ENCODE measurements around the gene GATA5. TPM values are rescaled to one million over a fixed set of nuclear protein-coding genes. Genes with fewer than 3 reads are reported as not detected.

Gene GATA5
- polyA plus RNA-seq, 1 donor from 2014 or later: not detected

DNA sequence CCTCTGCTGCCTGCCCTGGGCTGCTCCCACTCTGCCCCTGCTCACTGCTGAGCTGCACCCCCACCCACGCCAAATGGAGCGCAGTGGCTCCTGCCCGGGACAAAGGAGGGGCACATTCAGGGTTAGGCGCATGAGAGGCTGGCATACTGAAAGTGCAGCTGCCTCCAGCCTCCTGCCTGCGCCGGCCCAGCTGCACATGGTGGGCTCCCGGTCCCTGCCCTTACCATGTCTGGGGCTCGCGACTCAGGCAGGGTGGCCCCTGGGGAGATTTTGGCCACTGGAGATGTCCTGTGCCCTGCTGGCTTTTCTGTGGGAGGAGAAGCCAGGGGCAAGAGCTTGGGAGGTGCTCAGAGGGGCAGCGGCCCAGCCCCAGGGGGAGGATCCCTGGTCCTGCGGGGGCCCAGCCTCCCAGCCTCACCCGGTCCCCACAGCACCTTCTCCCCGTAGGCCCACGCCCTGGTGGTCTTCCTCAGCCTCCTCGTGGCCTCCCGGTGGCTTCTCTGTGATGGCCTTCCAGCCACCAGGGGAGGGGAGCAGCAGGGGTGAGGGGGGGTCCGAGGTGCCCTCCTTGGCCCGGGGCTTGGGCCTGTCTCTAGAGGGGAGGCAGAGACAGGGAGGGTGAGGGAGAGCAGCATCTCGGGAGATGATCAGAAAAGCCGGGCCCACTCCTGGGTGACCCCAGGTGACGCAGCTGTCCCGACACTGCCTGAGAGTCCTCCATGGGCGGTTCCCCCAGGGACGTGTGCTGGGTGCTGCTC, 60.3 kb downstream of the GATA5 start:
- TF ChIP-seq, protein P1, sequence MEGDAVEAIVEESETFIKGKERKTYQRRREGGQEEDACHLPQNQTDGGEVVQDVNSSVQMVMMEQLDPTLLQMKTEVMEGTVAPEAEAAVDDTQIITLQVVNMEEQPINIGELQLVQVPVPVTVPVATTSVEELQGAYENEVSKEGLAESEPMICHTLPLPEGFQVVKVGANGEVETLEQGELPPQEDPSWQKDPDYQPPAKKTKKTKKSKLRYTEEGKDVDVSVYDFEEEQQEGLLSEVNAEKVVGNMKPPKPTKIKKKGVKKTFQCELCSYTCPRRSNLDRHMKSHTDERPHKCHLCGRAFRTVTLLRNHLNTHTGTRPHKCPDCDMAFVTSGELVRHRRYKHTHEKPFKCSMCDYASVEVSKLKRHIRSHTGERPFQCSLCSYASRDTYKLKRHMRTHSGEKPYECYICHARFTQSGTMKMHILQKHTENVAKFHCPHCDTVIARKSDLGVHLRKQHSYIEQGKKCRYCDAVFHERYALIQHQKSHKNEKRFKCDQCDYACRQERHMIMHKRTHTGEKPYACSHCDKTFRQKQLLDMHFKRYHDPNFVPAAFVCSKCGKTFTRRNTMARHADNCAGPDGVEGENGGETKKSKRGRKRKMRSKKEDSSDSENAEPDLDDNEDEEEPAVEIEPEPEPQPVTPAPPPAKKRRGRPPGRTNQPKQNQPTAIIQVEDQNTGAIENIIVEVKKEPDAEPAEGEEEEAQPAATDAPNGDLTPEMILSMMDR (IDR thresholded peaks at IDR 0.05; ENCODE audit: poor library complexity, severe bottlenecking): no peak
- no peak for TF ChIP-seq TAF1 (IDR thresholded peaks at IDR 0.05; ENCODE audit: low read depth)
- H3K27me3 ChIP-seq (ENCODE audit: insufficient read depth, low read depth, low read length): no peaks in the 10 kb centered on the region
- no peaks in the 10 kb centered on the region for H3K79me2 ChIP-seq (replicated peaks; ENCODE audit: insufficient read depth, low read length)
- no peaks in the 10 kb centered on the region for H3K36me3 ChIP-seq (ENCODE audit: insufficient read depth, low read length)
- H3K4me2 ChIP-seq (ENCODE audit: low read length): no peak overlapping the region
- H2AFZ ChIP-seq (ENCODE audit: low read depth, low read length): no peak overlapping the region
- H4K20me1 ChIP-seq (ENCODE audit: insufficient read depth): no peaks in the 10 kb centered on the region
- no peaks in the 10 kb centered on the region for H3K9me3 ChIP-seq (ENCODE audit: low read length)
- no peak overlapping the region for H3K27ac ChIP-seq (ENCODE audit: low read length)
- no peaks in the 10 kb centered on the region for H3F3A ChIP-seq (ENCODE audit: insufficient read depth, low read length, poor library complexity, severe bottlenecking)
- H3K4me3 ChIP-seq (ENCODE audit: low read length): no peak overlapping the region
- no peak overlapping the region for H3K9ac ChIP-seq (ENCODE audit: low read length)
- H3K9me2 ChIP-seq (ENCODE audit: insufficient read depth, low read length): no peaks in the 10 kb centered on the region

DNA sequence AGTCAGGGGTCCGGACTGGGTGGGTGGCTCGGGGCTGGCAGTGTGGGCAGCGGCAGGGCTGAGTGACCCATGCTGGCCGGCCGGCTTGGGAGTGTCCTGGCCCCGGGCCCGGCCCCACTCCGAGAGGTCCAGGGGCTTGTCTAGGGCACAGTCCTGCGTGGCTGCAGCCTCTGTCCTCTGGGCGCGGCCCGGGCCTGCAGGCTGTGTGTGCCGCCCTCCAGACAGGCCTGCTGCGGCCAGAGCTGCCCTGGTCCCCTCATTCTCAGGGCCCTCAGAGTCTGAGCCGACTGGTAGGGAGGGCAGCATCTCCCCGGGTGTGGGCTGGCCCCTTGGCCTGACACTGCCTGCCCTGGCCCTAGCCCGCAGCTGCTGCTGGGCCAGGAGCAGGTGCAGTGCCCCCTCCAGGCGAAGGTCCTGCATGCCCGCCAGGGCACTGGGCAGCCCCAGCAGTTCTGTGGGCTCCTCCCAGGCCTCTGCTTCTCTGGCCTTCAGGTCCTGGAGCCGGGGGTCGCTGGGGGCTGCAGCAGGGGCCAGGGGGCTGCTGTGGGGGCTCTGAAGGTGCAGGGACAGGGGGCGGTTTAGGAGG, 61.8 kb downstream of the GATA5 start:
- Histone ChIP-seq H3K9me3 (ENCODE audit: low read length) (no peaks in the 10 kb centered on the region), H3K9me2 (ENCODE audit: insufficient read depth, low read length) (no peaks in the 10 kb centered on the region), H3K27ac (ENCODE audit: low read length) (no peak overlapping the region), H3K27me3 (ENCODE audit: insufficient read depth, low read depth, low read length) (no peaks in the 10 kb centered on the region), H3K9ac (ENCODE audit: low read length) (no peak overlapping the region), H3K36me3 (ENCODE audit: insufficient read depth, low read length) (no peaks in the 10 kb centered on the region), H3K79me2 (replicated peaks; ENCODE audit: insufficient read depth, low read length) (no peaks in the 10 kb centered on the region), H3F3A (ENCODE audit: insufficient read depth, low read length, poor library complexity, severe bottlenecking) (no peaks in the 10 kb centered on the region), H2AFZ (ENCODE audit: low read depth, low read length) (no peak overlapping the region), H3K4me2 (ENCODE audit: low read length) (no peak overlapping the region), H3K4me3 (ENCODE audit: low read length) (no peak overlapping the region), H4K20me1 (ENCODE audit: insufficient read depth) (no peaks in the 10 kb centered on the region)
- TF ChIP-seq TAF1 (IDR thresholded peaks at IDR 0.05; ENCODE audit: low read depth): no peak
- no peak for TF ChIP-seq MXI1 (conservative IDR thresholded peaks at IDR 0.05; ENCODE audit: poor library complexity, severe bottlenecking)
- TF ChIP-seq, protein P2, sequence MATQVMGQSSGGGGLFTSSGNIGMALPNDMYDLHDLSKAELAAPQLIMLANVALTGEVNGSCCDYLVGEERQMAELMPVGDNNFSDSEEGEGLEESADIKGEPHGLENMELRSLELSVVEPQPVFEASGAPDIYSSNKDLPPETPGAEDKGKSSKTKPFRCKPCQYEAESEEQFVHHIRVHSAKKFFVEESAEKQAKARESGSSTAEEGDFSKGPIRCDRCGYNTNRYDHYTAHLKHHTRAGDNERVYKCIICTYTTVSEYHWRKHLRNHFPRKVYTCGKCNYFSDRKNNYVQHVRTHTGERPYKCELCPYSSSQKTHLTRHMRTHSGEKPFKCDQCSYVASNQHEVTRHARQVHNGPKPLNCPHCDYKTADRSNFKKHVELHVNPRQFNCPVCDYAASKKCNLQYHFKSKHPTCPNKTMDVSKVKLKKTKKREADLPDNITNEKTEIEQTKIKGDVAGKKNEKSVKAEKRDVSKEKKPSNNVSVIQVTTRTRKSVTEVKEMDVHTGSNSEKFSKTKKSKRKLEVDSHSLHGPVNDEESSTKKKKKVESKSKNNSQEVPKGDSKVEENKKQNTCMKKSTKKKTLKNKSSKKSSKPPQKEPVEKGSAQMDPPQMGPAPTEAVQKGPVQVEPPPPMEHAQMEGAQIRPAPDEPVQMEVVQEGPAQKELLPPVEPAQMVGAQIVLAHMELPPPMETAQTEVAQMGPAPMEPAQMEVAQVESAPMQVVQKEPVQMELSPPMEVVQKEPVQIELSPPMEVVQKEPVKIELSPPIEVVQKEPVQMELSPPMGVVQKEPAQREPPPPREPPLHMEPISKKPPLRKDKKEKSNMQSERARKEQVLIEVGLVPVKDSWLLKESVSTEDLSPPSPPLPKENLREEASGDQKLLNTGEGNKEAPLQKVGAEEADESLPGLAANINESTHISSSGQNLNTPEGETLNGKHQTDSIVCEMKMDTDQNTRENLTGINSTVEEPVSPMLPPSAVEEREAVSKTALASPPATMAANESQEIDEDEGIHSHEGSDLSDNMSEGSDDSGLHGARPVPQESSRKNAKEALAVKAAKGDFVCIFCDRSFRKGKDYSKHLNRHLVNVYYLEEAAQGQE (IDR thresholded peaks at IDR 0.05; ENCODE audit: borderline replicate concordance): no peak
- TF ChIP-seq EP300 (conservative IDR thresholded peaks at IDR 0.05; ENCODE audit: poor library complexity, severe bottlenecking): no peak
- TF ChIP-seq RAD21 (conservative IDR thresholded peaks at IDR 0.05): no peak
- TF ChIP-seq, protein P1 (IDR thresholded peaks at IDR 0.05; ENCODE audit: poor library complexity, severe bottlenecking): no peak
- TF ChIP-seq POLR2AphosphoS5 (IDR thresholded peaks at IDR 0.05): no peak

Other genes starting within 250 kb of the GATA5 start
- 37.5 and 41.5 TPM in 2 replicates for gene OSBPL2, start 237.5 kb downstream of the GATA5 start, polyA plus RNA-seq
- gene ADRM1, start 173.0 kb downstream of the GATA5 start, polyA plus RNA-seq: 106 and 111 TPM in 2 replicates
- gene LAMA5, start 108.7 kb downstream of the GATA5 start, polyA plus RNA-seq: 21.6 and 27.2 TPM in 2 replicates
- gene RPS21, start 88.9 kb downstream of the GATA5 start, polyA plus RNA-seq: 1,158 and 1,633 TPM in 2 replicates
- 8.3 and 8.6 TPM in 2 replicates for gene CABLES2, start 68.7 kb downstream of the GATA5 start, polyA plus RNA-seq
- gene RBBP8NL, start 48.5 kb downstream of the GATA5 start, polyA plus RNA-seq: not detected in 2 replicates
- 2.5 and 3.5 TPM in 2 replicates for gene SLCO4A1, start 166.5 kb upstream of the GATA5 start, polyA plus RNA-seq
- gene NTSR1, start 232.8 kb upstream of the GATA5 start, polyA plus RNA-seq: 0.05 and 0.22 TPM in 2 replicates